Adrenal gland (tissue), 12 donors: ENCODE data around the gene SMO. TPM values are rescaled to one million over a fixed set of nuclear protein-coding genes. Genes with fewer than 3 reads are reported as not detected.

Experiments used
- DNase-seq, 7 donors: peaks; one replicate each; pipeline ENCODE4 v3.0.0-alpha.2; 2019 to 2020
- H3K27ac ChIP-seq, 5 donors: fragments of 200-600 bp; sonication (generic) in 4 of 5; 1 replicate in 3 of 5; 2 replicates in 2 of 5; pipeline versions ENCODE4 v1.5.1 to v1.8.0; 2016 to 2020; ENCODE audit warnings: mild to moderate bottlenecking in 1 of 5
- H3K27me3 ChIP-seq: fragments of 200-600 bp; 2 replicates; pipeline ENCODE4 v1.8.0; 2021
- H3K36me3 ChIP-seq, 2 donors: fragments of 200-600 bp; replicated peaks in 1 of 2; 1 replicate in 1 of 2; 2 replicates in 1 of 2; pipeline versions ENCODE4 v1.5.1 to v1.8.0; 2018 to 2022
- H3K4me1 ChIP-seq, 2 donors: fragments of 200-600 bp; replicated peaks in 1 of 2; 1 replicate in 1 of 2; 2 replicates in 1 of 2; pipeline versions ENCODE4 v1.5.1 to v1.8.0; 2018 to 2021
- H3K4me3 ChIP-seq, 4 donors: fragments of 200-600 bp; sonication (generic) in 3 of 4; one replicate each; pipeline ENCODE4 v1.5.1; 2016 to 2018
- H3K9me3 ChIP-seq, 3 donors: fragments of 200-600 bp; sonication (generic) in 1 of 3; replicated peaks in 1 of 3; 1 replicate in 2 of 3; 2 replicates in 1 of 3; pipeline versions ENCODE4 v1.5.1 to v1.8.0; 2016 to 2021
- POLR2A ChIP-seq, 2 donors: fragments of 450-650 bp; IDR thresholded peaks; one replicate each; pipeline ENCODE4 v1.6.1; 2017; ENCODE audit warnings: antibody characterized with exemption in 2 of 2, mild to moderate bottlenecking in 2 of 2, moderate library complexity in 1 of 2
- WGBS, 4 donors: extraction: QIAGEN DNeasy Blood & Tissue Kit in 2 of 4; methylation state at CpG; one replicate each; pipeline versions ENCODE4 v1.1.5 to v1.1.7; 2013 to 2017; 5-methylcytosine and 5-hydroxymethylcytosine counted together
- intact Hi-C, 2 donors: fragments of 100-400 bp; cut with DNase I; formaldehyde crosslinking; loops; one replicate each; pipeline versions ENCODE4 v1.14.1 to v1.15.0; 2022 to 2023
- polyA plus RNA-seq, 3 donors: library from polyadenylated mRNA; stranded (reverse); fragments of 200-250 nt in 2 of 3; fragments of 350-450 nt in 1 of 3; fragmentation: Illumina TruSeq in 1 of 3; extraction: RNeasy Lipid Tissue Mini Kit (QIAGEN cat#74804) in 1 of 3; gene quantifications; one replicate each; pipeline ENCODE4 v1.2.3, GENCODE V29; 2013 to 2014
- total RNA-seq, 9 donors: library from RNA; depleted of rRNA in 4 of 9; stranded (reverse); fragments of >200 nt in 4 of 9; fragments of 120-200 nt in 1 of 9; fragmentation: NEBNext Ultra II Directional in 1 of 9; extraction: Animal tissue kit (Norgen Biotek cat#: 25700) in 1 of 9; gene quantifications; one replicate each; pipeline versions ENCODE4 v1.1.0 to v1.2.4, GENCODE V29; 2013 to 2023
- TF ChIP-seq, protein P1 (sequence below), 6 experiments: fragments of 450-650 bp in 4 of 6; fragments of 200-600 bp in 2 of 6; sonication (generic) in 1 of 6; IDR thresholded peaks; 1 replicate in 5 of 6; 2 replicates in 1 of 6; pipeline versions ENCODE4 v1.5.1 to v1.8.0; 2016 to 2021; ENCODE audit warnings: antibody characterized with exemption in 6 of 6, mild to moderate bottlenecking in 2 of 6, moderate library complexity in 1 of 6
- donor health status: healthy with polysubstance abuse.
- donor health status: Bipolar disorder and iron deficiency.
- donor health status: DM: yes; HTN: yes; CAD: no.
- donor health status: DM: no; HTN: no; CAD: no.
- donor health status: DM: no; HTN: no; CAD: no.
- donor health status: DM: yes; HTN: yes; CAD: no.

The SMO gene
- total and polyA plus RNA-seq, 12 donors: 2.5 to 23.9 (median 9.4) TPM

DNA sequence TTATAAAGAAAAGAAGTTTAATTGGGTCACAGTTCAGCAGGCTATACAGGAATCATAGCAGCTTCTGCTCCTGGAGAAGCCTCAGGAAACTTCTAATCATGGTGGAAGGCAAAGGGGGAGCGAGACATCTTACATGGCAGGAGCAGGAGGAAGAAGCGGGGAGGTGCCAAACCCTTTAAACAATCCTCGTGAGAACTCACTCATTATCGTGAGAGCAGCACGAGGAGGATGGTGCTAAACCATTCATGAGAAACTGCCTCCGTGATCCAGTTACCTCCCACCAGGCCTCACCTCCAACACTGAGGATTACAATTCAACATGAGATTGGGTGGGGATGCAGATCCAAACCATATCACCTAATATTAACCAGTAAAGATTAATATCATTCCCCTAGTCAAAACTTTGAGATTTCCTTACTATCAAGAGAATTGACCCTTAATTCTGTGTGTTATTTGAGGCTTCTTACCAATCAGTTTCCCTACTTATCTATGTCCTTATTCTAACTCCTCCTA lies 1.6 kb upstream of the SMO start:
- 75 to 95% (median 91%) methylated on average over 4 to 6 of the region's 6 CpGs for WGBS, 4 donors
- Histone ChIP-seq H3K27ac (no peak overlapping the region), H3K9me3 (no peaks in the 10 kb centered on the region), H3K4me3 (no peak overlapping the region), H3K36me3 (no peaks in the 10 kb centered on the region), H3K27me3 (no peaks in the 10 kb centered on the region), H3K4me1 (peaks cover 0 to 4% of the 10 kb centered on the region in 2 donors)
- DNase-seq: no peak
- intact Hi-C loops: no loop called here
- TF ChIP-seq, protein P1, sequence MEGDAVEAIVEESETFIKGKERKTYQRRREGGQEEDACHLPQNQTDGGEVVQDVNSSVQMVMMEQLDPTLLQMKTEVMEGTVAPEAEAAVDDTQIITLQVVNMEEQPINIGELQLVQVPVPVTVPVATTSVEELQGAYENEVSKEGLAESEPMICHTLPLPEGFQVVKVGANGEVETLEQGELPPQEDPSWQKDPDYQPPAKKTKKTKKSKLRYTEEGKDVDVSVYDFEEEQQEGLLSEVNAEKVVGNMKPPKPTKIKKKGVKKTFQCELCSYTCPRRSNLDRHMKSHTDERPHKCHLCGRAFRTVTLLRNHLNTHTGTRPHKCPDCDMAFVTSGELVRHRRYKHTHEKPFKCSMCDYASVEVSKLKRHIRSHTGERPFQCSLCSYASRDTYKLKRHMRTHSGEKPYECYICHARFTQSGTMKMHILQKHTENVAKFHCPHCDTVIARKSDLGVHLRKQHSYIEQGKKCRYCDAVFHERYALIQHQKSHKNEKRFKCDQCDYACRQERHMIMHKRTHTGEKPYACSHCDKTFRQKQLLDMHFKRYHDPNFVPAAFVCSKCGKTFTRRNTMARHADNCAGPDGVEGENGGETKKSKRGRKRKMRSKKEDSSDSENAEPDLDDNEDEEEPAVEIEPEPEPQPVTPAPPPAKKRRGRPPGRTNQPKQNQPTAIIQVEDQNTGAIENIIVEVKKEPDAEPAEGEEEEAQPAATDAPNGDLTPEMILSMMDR (IDR thresholded peaks at IDR 0.05): no peak
- no peak for TF ChIP-seq POLR2A (IDR thresholded peaks at IDR 0.05)

DNA sequence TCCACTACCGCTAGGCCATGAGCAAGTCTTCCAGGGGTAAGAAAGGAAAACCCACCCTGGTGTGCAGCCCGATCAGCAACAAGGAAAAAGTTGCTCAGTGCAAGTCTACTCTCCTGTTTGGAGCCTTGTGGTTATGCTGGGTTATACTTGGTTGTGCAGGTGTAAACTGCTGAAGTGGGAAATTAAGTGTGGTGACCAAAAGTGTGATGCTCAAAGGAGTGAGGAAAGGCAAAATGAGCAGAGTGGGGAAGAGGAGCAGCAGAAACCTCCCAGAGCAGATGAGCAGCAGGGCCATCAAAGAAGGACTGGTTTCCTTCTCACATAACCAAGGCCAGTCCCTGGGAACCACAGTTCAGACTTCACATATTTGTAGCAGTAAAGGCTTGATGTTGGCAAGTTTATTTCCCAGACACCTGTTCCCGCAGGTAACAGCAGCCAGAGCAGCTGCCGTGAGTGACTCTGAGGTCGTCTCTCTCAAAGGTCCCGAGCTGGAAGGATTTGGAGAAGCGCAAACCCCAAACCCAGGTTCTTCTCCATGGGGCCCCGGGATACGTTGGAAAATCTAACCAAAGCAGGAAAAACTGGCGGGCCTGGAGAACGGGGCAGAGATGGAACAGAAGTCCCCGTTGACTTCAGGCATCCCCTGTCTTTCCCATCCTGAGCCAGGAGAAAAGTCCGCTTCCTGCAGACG lies 607 bp upstream of the SMO start:
- no peak for DNase-seq
- intact Hi-C loops: no loop called here
- H3K4me1 ChIP-seq: peaks cover 0 to 4% of the 10 kb centered on the region in 2 donors
- no peaks in the 10 kb centered on the region for H3K36me3 ChIP-seq
- peak overlapping the region in 2 of 4 donors; percentile 41 to 84 for H3K4me3 ChIP-seq
- H3K27ac ChIP-seq: peak overlapping the region in 1 of 5 donors; percentile 46
- no peaks in the 10 kb centered on the region for H3K27me3 ChIP-seq
- no peak for TF ChIP-seq POLR2A (IDR thresholded peaks at IDR 0.05)
- TF ChIP-seq, protein P1 (IDR thresholded peaks at IDR 0.05): no peak
- 28 to 35% (median 31%) methylated on average over 14 of the region's 14 CpGs for WGBS, 4 donors
- no peaks in the 10 kb centered on the region for H3K9me3 ChIP-seq

DNA sequence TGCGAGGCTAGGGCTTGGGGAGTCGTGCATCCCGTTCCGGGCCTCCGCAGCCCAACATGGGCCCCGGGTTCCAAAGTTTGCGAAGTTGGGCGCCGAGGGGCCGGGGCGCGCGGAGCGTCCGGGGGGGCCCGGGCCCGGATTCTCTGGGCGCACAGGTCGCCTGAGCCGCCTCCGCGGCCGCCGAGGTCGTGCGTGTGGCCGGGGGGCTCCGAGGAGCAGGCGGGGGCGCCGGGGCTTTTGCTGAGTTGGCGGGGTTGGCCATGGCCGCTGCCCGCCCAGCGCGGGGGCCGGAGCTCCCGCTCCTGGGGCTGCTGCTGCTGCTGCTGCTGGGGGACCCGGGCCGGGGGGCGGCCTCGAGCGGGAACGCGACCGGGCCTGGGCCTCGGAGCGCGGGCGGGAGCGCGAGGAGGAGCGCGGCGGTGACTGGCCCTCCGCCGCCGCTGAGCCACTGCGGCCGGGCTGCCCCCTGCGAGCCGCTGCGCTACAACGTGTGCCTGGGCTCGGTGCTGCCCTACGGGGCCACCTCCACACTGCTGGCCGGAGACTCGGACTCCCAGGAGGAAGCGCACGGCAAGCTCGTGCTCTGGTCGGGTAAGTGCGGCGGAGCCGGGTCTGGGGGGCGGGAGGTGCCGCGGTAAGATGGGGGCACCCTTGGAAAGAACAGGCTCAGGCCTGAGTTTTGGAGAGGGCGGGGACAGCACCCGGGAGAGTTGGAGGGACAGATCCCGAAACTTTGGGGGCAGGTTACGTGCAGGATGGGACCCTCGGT lies 643 bp downstream of the SMO start:
- no peaks in the 10 kb centered on the region for H3K36me3 ChIP-seq
- H3K4me1 ChIP-seq: peaks cover 0 to 4% of the 10 kb centered on the region in 2 donors
- intact Hi-C loops: no loop called here
- peak overlapping the region; percentile 41 to 84 (median 58) for H3K4me3 ChIP-seq
- TF ChIP-seq, protein P1 (IDR thresholded peaks at IDR 0.05): no peak
- TF ChIP-seq POLR2A (IDR thresholded peaks at IDR 0.05): no peak
- no peaks in the 10 kb centered on the region for H3K9me3 ChIP-seq
- H3K27ac ChIP-seq: peak overlapping the region in 1 of 5 donors; percentile 46
- peak in 2 of 7 donors; percentile 25 to 31 for DNase-seq
- 1 to 12% (median 5%) methylated on average over 5 to 83 of the region's 83 CpGs for WGBS, 4 donors
- no peaks in the 10 kb centered on the region for H3K27me3 ChIP-seq

DNA sequence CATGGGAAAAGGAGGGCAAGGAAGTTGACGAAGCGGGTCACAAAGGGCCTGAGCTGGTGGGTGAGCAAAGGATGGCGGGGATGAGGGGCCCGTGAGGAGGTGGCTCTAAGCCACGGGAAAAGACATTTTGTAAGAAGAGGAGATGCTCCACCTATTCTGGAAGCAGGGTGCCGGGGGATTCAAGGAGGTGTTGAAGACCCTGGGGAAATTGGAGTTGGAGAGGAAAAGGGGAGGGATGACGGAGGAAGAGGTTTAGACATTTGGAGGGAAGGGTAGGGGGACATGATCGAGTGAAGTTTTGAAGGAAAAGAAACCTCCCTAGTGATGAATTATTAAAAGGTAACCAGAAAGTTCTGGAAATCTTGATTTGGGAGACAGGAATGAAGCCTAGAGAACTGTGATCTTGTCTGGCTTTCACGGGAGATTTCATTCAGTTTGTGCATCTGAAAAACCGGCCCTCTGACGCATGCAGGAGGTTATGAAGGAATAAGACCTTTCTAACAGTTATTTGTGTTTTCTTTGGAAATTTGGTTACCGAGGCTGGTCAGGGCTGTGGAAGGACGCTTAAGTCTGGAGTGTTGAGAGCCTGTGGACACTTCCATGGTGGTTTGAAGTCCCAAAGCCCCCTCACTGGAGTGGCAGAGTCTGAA lies 1.4 kb downstream of the SMO start:
- intact Hi-C loops: no loop called here
- no peaks in the 10 kb centered on the region for H3K27me3 ChIP-seq
- no peak for TF ChIP-seq POLR2A (IDR thresholded peaks at IDR 0.05)
- TF ChIP-seq, protein P1 (IDR thresholded peaks at IDR 0.05): no peak
- DNase-seq: no peak
- peak overlapping the region in 2 of 4 donors; percentile 41 to 84 for H3K4me3 ChIP-seq
- WGBS, 4 donors: 54 to 65% (median 59%) methylated on average over 13 of the region's 13 CpGs
- peaks cover 0 to 4% of the 10 kb centered on the region in 2 donors for H3K4me1 ChIP-seq
- peak overlapping the region in 1 of 5 donors; percentile 46 for H3K27ac ChIP-seq
- H3K9me3 ChIP-seq: no peaks in the 10 kb centered on the region
- no peaks in the 10 kb centered on the region for H3K36me3 ChIP-seq
